AG08395 (cell line): ENCODE data around the gene BLOC1S5.

Experiments used
- DNase-seq: peaks from one replicate; pipeline ENCODE4 v3.0.0; 2012; ENCODE audit warnings: mixed read lengths, low spot score

Gene BLOC1S5

DNA sequence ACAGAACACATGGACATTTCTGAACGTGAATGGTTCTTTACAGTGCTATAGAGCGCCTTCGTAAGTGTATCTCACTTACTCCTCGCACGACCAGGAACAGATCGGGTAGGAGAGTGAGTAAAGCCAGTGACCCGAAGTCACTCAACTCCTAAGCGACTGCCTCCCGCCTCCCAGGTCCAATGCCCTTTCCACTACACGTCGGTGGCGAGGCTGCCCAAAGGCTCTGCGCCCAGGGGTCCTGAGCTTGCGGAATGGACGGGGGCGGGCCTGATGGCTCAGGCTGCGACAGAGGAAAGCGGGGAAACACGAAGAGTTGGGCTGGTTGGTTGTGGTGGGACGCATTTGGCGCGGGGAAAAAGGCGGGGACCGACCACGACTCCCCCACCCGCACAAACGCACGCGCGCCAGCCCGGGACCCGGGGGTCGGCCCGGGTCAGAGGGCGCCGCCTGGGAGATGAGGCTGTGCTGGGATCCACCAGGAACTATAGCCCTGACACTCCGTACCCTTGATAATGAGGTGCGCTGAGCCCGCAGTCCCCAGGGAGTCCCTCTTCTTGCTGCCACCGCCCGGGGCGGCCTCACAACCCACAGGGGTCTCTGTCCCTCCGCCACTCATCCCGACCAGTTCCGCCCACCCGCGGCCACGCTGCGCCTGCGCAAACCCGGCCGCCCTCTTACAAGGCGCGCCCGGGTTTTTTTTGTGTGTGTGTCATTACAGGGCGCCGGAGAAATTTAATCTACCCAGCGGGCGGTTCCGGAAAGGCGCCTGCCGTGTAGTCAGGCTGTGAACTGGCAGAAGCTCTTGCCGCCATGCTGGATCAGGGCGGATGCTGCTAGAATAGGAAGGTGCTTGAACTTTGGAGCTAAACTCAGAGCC lies at the start of gene BLOC1S5:
Gene BLOC1S5, minus strand, starts transcription at position 629 of the 877 bp plus-strand sequence. Its CDS starts 13 bp downstream, at position 616.
- DNase-seq = peak; percentile 97

GRCh38 chr6:8113131-8113654 lies 49.0 kb upstream of the BLOC1S5 start:
- peak; percentile 21 for DNase-seq

DNA sequence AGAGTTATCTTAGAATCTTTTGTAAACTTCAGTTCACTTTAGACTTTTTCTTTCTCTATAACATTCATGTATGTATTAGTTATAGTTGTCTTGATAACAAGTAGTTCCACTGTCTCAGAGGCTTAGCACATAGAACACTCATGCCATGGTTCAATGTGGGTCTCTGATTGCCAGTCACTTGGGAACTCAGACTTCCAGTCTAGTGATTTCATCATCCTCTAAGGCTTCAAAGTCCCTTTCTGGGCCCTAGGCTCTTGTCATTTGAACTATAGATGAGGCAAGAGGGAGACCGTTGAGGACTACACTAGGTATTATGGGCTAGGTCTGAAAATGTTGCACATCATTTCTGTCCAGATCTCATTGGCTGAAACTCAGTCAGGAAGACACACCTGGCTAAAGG lies 46.5 kb upstream of the BLOC1S5 start:
- no peak for DNase-seq

GRCh38 chr6:8110117-8110721 lies 46.0 kb upstream of the BLOC1S5 start:
- no peak for DNase-seq

DNA sequence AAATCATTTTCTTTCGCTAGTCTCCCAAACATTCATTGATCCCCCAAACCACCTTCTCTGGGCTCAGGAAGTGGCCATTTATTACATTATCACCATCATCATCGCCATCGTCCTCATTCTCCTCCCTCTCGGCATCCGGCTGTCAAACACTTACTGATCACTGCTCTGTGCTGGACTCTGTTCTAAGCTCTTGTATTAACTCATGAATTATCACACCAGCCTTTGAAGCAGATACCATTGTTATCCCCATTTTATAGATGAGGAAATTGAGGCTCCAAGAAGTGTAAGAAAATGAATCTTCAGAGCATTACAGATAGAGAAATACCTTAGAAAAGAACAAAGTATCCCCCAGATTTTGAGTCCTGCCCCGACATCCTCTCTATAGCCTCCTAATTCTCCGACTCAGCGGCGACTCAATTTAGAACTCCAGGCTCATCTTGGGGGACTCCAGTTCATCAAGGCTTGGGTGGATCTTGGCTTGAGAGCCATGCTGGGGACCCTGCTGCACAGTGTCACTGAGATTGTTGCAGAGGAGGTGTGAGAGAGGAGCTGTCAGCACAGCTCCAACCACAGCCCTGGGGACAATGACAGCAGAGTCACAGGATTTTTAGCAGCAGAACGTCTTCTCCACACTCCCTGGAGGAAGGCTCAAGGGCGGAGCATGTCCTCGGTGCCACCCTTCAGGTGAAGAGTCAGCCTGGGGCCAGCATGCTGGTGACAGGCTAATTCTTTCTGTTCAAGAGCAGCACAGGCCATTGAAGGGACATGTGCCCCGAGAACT lies 44.8 kb upstream of the BLOC1S5 start:
- DNase-seq = no peak

GRCh38 chr6:8108031-8108660 lies 44.0 kb upstream of the BLOC1S5 start:
- DNase-seq = peak; percentile 89

DNA sequence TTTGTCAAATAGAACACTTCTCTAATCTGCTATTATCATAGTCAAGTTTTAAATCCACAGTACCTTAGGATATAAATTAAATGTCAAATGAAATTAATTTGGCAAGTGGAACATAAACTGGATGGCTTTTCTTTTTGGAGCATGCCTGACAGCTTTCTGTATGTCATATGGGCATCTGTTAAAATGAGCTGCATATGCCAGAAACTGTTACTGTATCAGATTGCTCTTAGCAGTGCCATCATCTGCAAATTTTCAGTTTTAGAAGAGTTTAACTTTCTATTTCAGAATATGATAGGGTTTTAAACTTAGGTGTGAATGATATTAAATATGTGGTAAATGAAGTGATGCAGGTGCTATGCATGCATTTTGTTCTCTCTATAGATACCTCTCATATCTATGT lies 41.6 kb upstream of the BLOC1S5 start:
- DNase-seq = no peak

- DNase-seq = no peak
Observed at GRCh38 chr6:8103726-8104125, 39.5 kb upstream of the BLOC1S5 start.

- peak; percentile 98 for DNase-seq
Observed at GRCh38 chr6:8102122-8102958, 38.2 kb upstream of the BLOC1S5 start, which contains the start of gene EEF1E1. TSS of gene EEF1E1 (minus strand) at chr6:8102548. CDS start at chr6:8102521, 27 bp downstream.

DNA sequence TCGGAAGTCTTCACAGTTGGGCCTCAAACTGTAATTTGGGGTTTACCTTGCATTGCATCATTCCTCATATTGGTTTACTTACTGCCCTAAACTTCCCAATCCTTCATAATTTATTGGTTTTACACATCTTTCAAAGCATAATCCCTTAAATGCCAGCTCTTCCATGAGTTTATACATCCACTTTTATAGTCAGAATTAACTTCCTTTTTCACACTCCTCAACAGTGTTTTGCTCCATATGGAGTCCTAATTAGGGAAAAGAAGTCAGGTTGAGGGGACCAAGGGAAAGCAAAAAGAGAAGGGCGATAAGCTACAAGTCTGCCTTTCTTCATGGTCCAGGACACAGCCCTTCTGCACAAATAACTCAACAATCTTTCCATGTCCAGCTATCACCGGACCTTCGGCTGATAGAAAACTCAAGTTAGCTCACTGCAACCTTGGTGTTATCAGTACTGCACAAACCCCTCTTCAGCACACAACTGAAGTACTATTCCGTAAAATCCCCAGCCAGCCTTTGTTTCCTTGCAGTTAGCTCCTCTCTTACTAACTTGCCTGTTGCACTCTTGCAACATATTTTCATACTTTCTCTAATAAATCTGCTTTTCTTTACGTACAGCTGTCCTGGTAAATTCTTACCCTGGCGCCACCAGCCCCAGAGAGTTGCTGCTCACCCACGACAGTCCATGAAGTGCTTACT lies 36.1 kb upstream of the BLOC1S5 start:
- DNase-seq = no peak

- no peak for DNase-seq
Observed at GRCh38 chr6:8090650-8091049, 26.5 kb upstream of the BLOC1S5 start.

DNA sequence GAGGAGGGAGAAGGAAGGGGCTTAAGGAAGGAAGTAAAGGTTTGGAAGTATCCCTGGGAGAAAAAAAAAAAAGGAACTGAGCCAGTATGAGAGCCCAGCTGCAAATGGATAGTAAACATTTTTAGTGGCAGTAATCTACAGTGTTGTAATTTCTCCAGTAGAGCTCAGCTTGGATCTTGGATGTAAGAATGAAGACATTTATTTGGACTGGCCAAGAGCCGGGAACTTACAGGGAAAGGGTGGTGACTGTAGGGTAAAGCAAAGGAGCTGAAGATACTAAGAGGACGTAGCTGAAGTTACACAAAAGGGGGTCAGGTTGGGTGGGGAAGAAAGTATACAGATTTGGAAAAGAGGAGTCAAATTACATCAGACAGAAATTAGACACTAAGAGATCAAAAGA lies 24.7 kb upstream of the BLOC1S5 start:
- no peak for DNase-seq

- no peak for DNase-seq
Observed at GRCh38 chr6:8087870-8088754, 23.9 kb upstream of the BLOC1S5 start.

- DNase-seq = no peak
Observed at GRCh38 chr6:8086755-8087306, 22.6 kb upstream of the BLOC1S5 start.

DNA sequence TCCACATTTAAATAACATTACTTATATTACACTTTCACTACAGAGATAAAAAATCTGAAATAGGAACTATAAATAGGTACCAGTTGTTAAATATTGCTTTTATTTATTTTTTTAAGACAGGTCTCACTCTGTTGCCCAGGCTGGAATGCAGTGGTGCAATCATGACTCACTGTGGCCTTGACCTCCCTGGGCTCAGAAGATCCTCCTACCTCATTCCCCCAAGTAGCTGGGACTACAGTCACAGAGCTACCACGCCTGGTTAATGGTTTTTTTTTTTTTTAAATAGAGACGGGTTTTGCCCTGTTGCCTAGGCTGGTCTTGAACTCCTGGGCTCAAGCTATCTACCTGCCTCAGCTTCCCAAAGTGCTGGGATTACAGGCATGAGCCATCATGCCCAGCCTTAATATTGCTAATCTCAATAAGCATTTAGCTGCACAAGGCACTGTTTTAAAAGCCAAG lies 20.9 kb upstream of the BLOC1S5 start:
- DNase-seq = no peak

DNA sequence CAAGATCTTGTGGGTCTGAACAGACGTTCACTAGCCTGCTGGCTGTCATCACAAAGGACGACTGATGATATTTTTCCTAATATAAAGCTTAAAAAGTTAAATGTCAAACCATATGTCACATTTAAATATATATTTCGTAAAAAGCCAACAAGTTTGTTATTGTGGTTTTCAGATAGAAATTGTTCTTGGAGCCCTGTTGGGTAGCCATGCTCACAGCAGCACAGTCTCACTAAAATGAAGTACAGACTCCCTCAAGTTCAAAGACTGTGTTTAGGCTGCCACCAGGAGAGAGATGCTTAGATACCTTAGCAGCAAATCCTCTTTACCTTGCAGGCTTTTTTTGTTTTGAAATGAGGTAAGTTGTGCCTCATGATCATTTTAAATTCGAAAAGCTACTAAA lies 20.4 kb upstream of the BLOC1S5 start:
- DNase-seq = no peak

GRCh38 chr6:8082954-8083858 lies 19.0 kb upstream of the BLOC1S5 start:
- DNase-seq = peak; percentile 76

DNA sequence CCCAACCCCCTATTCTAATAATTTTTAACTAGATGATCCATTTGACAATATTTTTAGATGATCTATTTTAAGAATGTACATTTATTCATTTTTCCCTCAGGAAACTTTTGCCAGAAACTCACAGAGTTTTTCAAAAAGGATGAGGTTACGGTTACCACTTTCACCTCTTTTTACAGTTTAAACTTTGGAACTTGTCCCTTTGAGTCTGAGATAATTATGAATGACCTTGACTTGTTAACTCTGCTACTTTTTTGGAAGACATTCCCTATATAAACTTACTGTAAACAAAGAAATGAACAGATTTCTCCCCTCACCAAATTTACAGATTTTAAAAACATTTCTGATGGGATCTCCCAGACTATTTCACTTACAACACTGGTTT lies 18.4 kb upstream of the BLOC1S5 start:
- DNase-seq = no peak
